GM18511 (cell line): Measurements from ENCODE around the gene SPRN.
"Not testable (repeated sequence)": the region's sequence is repeated elsewhere in the genome, so short reads cannot be mapped to it uniquely, and the experiment has no call there.

Source experiments
- ATAC-seq: cut with Tn5 transposase; IDR thresholded peaks from one replicate; pipeline ENCODE4 v1.9.1; 2021; ENCODE audit warnings: mild to moderate bottlenecking, moderate library complexity; ENCODE audit not compliant: unreplicated experiment

SPRN gene

DNA sequence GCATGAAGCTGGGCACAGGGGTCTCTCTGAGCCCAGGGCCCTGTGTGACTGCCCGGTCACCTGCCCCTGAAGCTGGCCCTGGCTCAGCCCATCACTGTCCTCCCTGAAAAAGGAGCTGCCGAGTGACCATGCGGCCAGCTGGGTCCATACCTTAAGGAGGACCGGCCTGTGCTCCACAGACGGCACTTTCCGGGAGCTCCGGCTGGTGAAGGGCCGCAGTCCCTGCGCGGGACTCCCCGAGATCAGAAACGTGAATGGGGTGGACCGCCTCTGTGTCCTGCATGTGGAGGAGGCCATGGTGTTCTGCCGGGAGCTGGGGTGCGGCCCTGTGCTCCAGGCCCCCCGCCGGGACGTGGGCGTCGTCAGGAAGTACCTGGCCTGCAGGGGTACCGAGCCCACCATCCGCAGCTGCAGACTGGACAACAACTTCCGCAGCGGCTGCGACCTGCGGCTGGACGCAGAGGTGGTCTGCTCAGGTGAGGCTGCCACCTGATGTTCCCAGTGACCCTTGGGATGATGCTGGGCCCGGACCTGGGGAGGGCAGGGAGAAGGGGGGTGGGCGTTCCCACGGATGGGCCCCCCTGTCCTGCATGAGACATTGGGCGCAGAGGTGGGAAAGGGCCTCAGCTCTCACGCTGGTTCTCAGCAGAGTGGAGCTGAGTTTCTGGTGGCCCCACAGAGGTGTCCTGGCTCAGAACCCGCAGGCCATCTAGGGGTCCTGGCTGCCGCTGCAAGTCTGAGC, 32.8 kb upstream of the SPRN start:
- no peak for ATAC-seq

- no peak for ATAC-seq
Measured at GRCh38 chr10:133456041-133456951, 31.9 kb upstream of the SPRN start.

DNA sequence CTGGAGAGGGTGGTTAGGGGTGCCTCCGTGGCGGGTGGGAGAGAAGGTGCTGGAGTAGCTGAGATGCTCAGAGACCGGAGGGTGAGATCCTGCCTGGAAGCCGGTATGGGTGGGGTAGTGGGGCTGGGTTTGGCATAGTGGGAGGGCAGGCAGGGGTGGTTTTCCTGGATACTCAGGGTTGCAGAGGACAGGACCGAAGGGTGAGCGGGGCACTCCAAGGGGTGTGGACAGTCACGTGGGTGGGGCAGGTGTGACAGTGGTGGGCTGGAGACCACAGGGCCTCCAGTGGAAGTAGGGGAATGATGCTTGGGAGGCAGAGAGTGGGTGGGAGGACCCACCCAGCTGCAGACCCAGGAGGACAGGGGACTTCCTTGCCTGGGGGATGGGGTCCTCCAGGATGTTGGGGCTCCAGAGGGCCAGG, 31.2 kb upstream of the SPRN start:
- ATAC-seq: no peak

- no peak for ATAC-seq
Measured at GRCh38 chr10:133455196-133455595, 30.8 kb upstream of the SPRN start.

DNA sequence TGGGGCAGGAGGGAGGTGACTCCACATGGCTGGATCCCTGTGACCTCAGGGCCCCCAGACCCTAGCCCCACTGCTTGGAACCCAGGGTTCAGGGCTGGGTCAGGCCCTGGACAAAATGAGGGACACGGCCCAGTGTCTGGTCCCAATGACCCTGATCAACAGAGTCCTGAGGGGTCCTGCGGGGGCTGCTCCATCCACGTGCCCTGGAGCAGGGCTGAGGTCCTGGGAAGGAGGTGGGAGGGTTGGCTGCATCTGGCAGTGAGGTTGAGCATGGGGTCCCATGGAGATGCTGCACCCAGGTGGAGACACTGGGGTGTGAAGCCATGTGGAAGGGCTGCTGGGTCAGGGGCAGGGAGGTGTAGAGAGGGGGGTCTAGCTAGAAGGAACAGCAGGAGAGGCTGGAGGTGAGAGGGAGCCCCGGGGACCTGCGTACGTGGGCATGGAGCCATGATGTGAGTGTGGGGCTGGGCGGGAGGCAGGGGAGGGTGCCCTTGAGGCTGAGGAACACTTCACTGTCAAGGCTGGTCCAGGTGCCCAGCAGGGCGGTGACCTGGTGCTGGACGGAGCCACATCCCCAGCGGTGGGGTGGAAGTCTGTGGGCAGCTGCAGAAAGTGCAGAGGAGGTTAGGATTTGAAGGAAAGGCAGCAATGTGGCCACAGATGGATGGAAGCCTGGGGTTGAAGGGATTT, 29.9 kb upstream of the SPRN start:
- ATAC-seq: no peak

- ATAC-seq: no peak
Measured at GRCh38 chr10:133453516-133454203, 29.2 kb upstream of the SPRN start, which contains the start of gene SCART1. Gene SCART1, plus strand, starts transcription at chr10:133453945. Its CDS starts 53 bp downstream, at chr10:133453998.

GRCh38 chr10:133452453-133452852, 28.0 kb upstream of the SPRN start:
- ATAC-seq: no peak

DNA sequence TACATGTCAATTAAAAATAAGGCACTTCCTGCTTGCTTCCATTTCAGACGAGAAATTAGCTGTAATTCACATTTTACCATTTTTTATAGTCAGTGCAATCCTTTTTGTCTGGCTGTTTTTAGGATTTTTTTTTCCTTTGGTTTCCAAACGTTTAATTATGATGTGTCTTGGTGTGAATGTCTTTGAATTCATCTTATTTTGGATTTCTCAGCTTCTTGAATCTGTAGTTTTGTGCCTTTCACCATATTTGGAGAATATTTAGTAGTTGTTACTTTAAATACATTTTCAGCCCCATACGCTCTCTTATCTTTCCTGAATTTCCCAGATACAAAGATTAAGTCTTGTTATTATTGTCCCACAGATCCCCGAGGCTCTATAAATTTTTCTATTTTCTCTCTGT, 26.9 kb upstream of the SPRN start:
- ATAC-seq: no peak

GRCh38 chr10:133448120-133448519, 23.7 kb upstream of the SPRN start:
- ATAC-seq: no peak

GRCh38 chr10:133446979-133447378, 22.6 kb upstream of the SPRN start:
- no peak for ATAC-seq

GRCh38 chr10:133445751-133446708, 21.6 kb upstream of the SPRN start:
- ATAC-seq: no peak

DNA sequence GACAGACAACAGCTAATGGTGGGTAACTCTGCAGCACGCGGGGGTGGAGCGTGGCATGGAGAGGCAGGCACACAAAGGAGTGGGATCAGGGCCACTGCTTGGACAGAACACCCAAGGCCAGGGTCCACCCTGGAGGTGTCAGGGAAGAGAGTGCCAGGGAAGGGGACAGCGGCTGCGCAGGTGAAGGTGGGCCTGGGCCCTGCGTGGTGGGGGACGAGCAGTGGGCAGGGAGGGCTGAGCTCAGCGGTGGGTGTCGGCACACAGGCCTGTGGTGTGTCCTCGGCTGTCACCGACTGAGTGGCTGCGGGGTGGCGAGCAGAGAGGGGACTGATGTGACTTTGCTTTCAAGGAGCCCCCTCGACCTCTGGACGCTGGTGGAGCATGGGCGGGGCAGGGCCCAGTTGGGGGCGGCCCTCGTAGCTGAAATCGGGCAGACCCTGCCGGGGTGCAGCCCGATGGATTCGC, 20.9 kb upstream of the SPRN start:
- ATAC-seq: no peak

DNA sequence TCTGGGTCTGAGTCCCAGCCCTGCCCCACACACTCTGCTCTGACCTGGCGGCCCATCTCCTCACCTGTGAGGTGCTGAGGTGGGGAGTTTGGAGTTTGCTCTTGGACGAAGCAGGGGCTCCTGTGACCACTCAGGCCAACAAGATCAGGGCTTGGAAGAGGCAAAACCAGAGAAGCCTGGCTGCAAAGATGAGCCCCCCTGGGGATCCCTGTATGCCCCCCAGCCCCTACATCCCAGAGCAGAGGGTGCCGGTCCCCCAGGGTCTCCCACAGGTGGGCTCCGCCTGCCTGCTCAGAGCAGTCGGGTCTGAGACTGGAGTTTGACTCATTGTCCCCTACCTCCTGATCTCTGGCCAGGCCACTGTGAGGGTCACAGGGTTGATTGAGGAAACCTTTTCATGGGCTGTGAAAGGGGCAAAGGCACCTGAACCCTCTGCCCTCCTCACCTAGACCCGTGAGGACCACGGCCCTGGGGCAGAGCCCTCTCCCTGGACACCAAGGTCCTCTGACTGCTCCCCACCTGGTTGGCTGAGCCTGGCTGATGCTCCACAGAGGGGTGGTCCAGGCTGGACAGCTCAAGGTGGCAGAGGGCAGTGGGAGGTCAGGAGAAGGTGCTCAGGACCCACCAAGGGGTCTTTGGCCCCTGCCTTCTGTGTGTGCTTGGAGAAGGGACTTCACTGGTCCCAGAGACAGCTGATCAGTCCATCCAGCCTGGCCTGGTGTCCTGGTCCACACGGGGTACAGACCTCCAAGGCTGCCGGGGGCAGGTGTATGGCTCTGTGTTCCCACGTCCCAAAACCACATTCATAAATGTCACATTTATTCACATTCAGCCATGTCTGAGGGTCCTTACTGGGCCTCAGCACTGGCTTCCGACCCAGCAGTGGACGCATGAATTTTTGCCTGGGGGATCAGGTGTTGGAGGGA, 20.2 kb upstream of the SPRN start:
- ATAC-seq: no peak

DNA sequence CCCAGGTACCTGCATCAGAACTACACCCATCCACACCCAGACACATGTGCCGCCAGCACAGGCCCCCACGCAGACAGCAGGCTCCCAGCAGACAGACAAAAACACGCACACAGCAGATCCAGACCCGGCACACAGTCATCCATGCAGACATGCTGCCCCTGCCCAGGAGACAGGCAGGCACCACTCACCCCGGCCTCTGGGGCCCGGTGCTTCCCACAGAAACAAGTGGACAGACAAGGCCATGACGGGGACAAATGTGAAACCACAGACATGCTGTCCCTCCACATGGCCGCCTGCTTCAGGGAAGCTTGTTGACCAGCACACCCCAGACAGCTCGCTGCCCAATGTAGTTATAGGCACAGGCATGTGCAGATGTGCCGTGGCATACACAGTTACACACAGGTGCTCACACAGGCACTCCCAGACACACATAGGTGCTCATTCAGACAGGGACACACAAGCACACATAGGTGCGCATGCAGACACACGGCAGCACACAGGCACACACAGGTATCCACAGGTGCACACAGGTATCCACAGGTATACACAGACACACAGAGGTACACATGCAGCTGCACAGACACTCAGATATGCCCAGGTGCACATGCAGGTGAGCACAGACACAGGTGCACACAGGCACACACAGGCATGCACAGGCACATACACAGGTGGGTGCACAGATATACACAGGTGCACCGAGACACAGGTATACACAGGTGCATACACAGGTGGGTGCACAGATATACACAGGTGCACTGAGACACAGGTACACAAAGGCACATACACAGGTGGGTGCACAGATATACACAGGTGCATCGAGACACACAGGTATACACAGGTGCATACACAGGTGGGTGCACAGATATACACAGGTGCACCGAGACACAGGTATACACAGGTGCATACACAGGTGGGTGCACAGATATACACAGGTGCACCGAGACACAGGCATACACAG, 18.8 kb upstream of the SPRN start:
- ATAC-seq: no peak

DNA sequence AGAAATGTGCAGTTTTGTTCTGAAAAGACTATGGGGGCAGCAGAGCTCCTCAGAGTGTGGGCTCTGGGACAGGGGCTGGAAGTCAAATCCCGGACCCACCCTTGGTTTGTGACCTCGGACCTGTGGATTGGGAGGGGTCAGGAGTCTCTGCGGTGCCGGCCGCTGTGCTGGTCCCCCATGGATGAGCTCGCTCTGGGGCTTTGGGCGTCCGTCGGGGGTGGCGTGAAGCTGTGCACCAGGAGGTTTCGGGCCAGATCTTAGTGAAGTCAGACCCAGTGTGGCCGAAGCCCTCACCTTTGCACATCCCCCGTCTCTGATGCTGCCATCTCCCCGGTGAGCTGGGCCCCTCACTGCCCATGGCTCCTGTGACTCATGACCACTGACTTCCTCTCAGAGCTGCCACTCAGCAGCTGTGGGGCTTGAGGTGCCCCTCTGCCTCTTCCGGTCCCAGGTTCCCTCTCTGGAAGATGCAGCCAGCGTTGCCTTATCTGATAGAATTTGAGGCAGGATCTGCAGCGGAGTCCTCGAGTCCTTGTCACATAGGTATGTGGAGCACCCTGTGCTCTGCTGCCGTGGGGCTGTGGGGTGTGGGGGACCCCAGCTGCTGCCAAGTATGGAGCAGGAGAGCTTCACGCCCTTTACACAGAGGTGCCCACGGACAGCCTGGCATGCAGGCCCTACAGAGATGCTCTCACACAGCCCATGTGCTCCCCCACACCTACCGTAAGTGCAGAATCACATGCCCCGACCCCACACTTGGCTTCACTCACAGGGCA, 18.0 kb upstream of the SPRN start:
- no peak for ATAC-seq

GRCh38 chr10:133441780-133442179, 17.4 kb upstream of the SPRN start:
- ATAC-seq: no peak

GRCh38 chr10:133441356-133441755, 16.9 kb upstream of the SPRN start:
- not testable (repeated sequence) for ATAC-seq
